GM12891 (cell line): ENCODE results near the gene FAM193A.

Source experiments
- PAX5 ChIP-seq: IDR thresholded peaks from 2 replicates; pipeline ENCODE4 v1.6.1; 2011; ENCODE audit warnings: low read length, moderate library complexity, mild to moderate bottlenecking; ENCODE audit not compliant: insufficient read depth, severe bottlenecking
- POLR2A ChIP-seq: IDR thresholded peaks from 2 replicates; pipeline ENCODE4 v1.6.1; 2011; ENCODE audit warnings: low read depth, low read length, control low read depth
- POLR2AphosphoS5 ChIP-seq: IDR thresholded peaks from 2 replicates; pipeline ENCODE4 v1.6.1; 2011; ENCODE audit warnings: low read depth, low read length, control low read depth
- POU2F2 ChIP-seq: IDR thresholded peaks from 2 replicates; pipeline ENCODE4 v1.6.1; 2011; ENCODE audit warnings: low read depth, mild to moderate bottlenecking, control low read depth, low read length, moderate library complexity
- SPI1 ChIP-seq: IDR thresholded peaks from 2 replicates; pipeline ENCODE4 v1.6.1; 2011; ENCODE audit warnings: low read depth, low read length, control low read depth
- TAF1 ChIP-seq: IDR thresholded peaks from 2 replicates; pipeline ENCODE4 v1.6.1; 2011; ENCODE audit warnings: low read depth, low read length, control low read depth

- TF ChIP-seq POLR2A (no peak), POLR2AphosphoS5 (peak; percentile 43; the same call in 1 of the 2 replicates), TAF1 (no peak), SPI1 (no peak), POU2F2 (no peak), PAX5 (no peak)
These were observed 29.2 kb upstream of the FAM193A start for GRCh38 chr4:2507259-2507658.
